ENCODE measurements around the gene SETD5. TPM values are rescaled to one million over a fixed set of nuclear protein-coding genes. Genes with fewer than 3 reads are reported as not detected.

SETD5 gene
- total and polyA plus RNA-seq, 4 donors = 23.7 to 178 (median 67.6) TPM

DNA sequence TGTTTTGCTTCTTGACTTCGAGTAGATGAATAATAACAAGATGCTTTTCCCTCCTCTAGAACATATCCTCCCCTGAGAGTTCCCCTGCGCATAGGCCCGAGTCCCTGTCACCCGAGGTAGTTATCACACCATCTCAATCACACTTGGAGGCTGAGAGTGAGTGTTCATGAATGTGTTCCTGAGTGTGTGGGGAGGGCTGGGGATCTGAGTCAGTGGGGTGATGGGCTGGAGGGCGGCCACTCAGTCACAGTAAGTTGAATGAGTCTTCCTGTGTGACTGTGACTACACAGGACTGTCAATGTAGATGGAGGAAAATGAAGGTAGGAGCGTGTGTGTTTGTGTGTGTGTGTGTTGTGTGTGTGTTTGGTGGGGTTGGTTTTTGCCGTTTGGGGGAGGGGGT is 71.0 kb downstream of the SETD5 start:
- peaks cover 37 to 73% (median 59%) of the 10 kb centered on the region in 4 donors for H3K36me3 ChIP-seq (ENCODE audit: control insufficient read depth in 4 of 4, insufficient read depth in 4 of 4, low read length in 4 of 4)
- H3K4me3 ChIP-seq = no peak overlapping the region
- H3K27me3 ChIP-seq (ENCODE audit: control insufficient read depth in 3 of 3, insufficient read depth in 3 of 3, low read length in 2 of 3) = no peaks in the 10 kb centered on the region
- DNase-seq = no peak
- H3K9me3 ChIP-seq (ENCODE audit: control insufficient read depth in 4 of 4, insufficient read depth in 3 of 4, low read length in 3 of 4) = no peaks in the 10 kb centered on the region
- ATAC-seq (ENCODE audit: insufficient read depth, low FRiP score) = no peak
- no peaks in the 10 kb centered on the region for H3K4me1 ChIP-seq (ENCODE audit: control insufficient read depth in 5 of 5, insufficient read depth in 5 of 5, low read length in 5 of 5)
- no peak overlapping the region for H3K27ac ChIP-seq (ENCODE audit: low read depth in 1 of 2, low read length in 1 of 2)
- no peak overlapping the region for H3K9ac ChIP-seq (ENCODE audit: insufficient read depth in 1 of 2, low read length in 2 of 2)
- TF ChIP-seq, protein P1, sequence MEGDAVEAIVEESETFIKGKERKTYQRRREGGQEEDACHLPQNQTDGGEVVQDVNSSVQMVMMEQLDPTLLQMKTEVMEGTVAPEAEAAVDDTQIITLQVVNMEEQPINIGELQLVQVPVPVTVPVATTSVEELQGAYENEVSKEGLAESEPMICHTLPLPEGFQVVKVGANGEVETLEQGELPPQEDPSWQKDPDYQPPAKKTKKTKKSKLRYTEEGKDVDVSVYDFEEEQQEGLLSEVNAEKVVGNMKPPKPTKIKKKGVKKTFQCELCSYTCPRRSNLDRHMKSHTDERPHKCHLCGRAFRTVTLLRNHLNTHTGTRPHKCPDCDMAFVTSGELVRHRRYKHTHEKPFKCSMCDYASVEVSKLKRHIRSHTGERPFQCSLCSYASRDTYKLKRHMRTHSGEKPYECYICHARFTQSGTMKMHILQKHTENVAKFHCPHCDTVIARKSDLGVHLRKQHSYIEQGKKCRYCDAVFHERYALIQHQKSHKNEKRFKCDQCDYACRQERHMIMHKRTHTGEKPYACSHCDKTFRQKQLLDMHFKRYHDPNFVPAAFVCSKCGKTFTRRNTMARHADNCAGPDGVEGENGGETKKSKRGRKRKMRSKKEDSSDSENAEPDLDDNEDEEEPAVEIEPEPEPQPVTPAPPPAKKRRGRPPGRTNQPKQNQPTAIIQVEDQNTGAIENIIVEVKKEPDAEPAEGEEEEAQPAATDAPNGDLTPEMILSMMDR (IDR thresholded peaks at IDR 0.05; ENCODE audit: control extremely low read depth, extremely low read depth) = no peak
- WGBS, 2 donors = 89 to 91% methylated on average over 7 of the region's 7 CpGs

DNA sequence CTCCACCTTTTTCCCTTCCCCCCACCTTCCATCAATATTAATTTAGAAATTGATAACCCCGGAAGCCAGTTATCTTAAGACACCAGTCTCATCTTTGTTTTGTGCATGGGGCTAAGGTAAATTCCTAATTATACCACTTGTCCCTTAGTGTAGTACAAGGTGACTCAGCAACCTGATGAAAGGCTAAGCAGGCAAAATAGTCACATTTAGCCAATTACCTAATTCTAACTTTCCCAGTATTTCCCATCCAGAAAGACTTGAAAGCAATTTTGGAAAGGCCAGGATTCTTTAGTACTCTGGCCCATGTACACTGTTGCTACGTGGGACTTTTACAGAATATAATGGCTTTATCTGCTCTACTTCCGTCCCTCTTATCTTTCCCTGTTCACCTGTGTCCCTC is 72.6 kb downstream of the SETD5 start:
- ATAC-seq (ENCODE audit: insufficient read depth, low FRiP score) (no peak), DNase-seq (no peak)
- H3K27ac ChIP-seq (ENCODE audit: low read depth in 1 of 2, low read length in 1 of 2) = no peak overlapping the region
- no peaks in the 10 kb centered on the region for H3K4me1 ChIP-seq (ENCODE audit: control insufficient read depth in 5 of 5, insufficient read depth in 5 of 5, low read length in 5 of 5)
- H3K36me3 ChIP-seq (ENCODE audit: control insufficient read depth in 4 of 4, insufficient read depth in 4 of 4, low read length in 4 of 4) = peaks cover 44 to 74% (median 64%) of the 10 kb centered on the region in 4 donors
- no peaks in the 10 kb centered on the region for H3K27me3 ChIP-seq (ENCODE audit: control insufficient read depth in 3 of 3, insufficient read depth in 3 of 3, low read length in 2 of 3)
- WGBS, 2 donors = 92 to 97% methylated on average over 3 of the region's 3 CpGs
- no peak overlapping the region for H3K4me3 ChIP-seq
- H3K9me3 ChIP-seq (ENCODE audit: control insufficient read depth in 4 of 4, insufficient read depth in 3 of 4, low read length in 3 of 4) = no peaks in the 10 kb centered on the region
- H3K9ac ChIP-seq (ENCODE audit: insufficient read depth in 1 of 2, low read length in 2 of 2) = no peak overlapping the region
- TF ChIP-seq, protein P1 (IDR thresholded peaks at IDR 0.05; ENCODE audit: control extremely low read depth, extremely low read depth) = no peak

DNA sequence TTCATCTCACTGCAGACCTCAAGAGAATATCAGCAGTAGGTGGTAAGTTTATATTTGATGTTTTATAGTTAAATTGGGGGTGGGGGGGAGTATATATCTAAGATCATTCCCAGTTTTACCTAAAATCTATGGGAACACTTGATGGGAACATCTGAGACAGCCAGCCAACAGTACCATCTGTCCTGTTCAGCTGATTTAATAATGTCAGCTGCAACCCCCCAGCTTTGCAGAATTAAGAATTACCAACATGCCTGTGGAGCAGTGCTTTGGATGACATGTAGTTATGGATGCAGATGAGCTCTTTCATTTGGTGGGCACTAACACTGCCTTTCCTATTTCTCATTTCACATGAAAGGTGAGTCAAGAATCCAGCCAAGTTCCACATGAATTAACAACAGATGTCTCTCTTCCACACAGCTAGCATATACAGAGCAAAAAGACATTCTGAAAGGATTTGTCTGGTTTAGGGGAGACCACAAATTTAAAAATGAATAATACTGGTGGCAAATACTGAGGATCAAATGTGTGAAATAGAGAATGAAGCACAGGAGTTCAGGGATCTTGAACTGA is 76.2 kb downstream of the SETD5 start:
- ATAC-seq (ENCODE audit: insufficient read depth, low FRiP score) (no peak), DNase-seq (no peak)
- Histone ChIP-seq H3K9me3 (ENCODE audit: control insufficient read depth in 4 of 4, insufficient read depth in 3 of 4, low read length in 3 of 4) (no peaks in the 10 kb centered on the region), H3K4me1 (ENCODE audit: control insufficient read depth in 5 of 5, insufficient read depth in 5 of 5, low read length in 5 of 5) (no peaks in the 10 kb centered on the region), H3K9ac (ENCODE audit: insufficient read depth in 1 of 2, low read length in 2 of 2) (no peak overlapping the region), H3K36me3 (ENCODE audit: control insufficient read depth in 4 of 4, insufficient read depth in 4 of 4, low read length in 4 of 4) (peaks cover 48 to 78% (median 69%) of the 10 kb centered on the region in 4 donors), H3K27ac (ENCODE audit: low read depth in 1 of 2, low read length in 1 of 2) (no peak overlapping the region), H3K4me3 (no peak overlapping the region), H3K27me3 (ENCODE audit: control insufficient read depth in 3 of 3, insufficient read depth in 3 of 3, low read length in 2 of 3) (no peaks in the 10 kb centered on the region)
- TF ChIP-seq, protein P1 (IDR thresholded peaks at IDR 0.05; ENCODE audit: control extremely low read depth, extremely low read depth) = no peak

DNA sequence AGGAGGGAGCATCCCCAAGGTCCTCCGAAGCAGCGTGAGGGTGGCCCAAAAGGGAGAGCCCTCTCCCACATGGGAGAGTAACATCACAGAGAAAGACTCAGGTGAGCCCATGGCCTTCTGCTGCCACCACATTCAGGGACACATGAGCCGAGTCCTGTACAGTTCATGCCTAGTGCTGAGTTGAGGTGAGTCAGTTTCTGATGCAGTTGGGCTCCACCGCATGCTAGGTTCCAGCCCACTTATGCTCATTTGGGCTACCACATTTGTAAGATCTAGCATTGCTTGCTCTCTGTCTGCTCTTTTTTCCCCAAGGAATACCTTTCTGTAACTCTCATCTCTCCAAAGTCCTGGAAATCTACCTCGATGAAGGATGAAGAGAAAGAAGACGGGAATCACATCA is 77.1 kb downstream of the SETD5 start:
- Histone ChIP-seq H3K4me3 (no peak overlapping the region), H3K9me3 (ENCODE audit: control insufficient read depth in 4 of 4, insufficient read depth in 3 of 4, low read length in 3 of 4) (no peaks in the 10 kb centered on the region), H3K27ac (ENCODE audit: low read depth in 1 of 2, low read length in 1 of 2) (no peak overlapping the region), H3K36me3 (ENCODE audit: control insufficient read depth in 4 of 4, insufficient read depth in 4 of 4, low read length in 4 of 4) (peaks cover 47 to 81% (median 68%) of the 10 kb centered on the region in 4 donors), H3K27me3 (ENCODE audit: control insufficient read depth in 3 of 3, insufficient read depth in 3 of 3, low read length in 2 of 3) (no peaks in the 10 kb centered on the region), H3K9ac (ENCODE audit: insufficient read depth in 1 of 2, low read length in 2 of 2) (no peak overlapping the region), H3K4me1 (ENCODE audit: control insufficient read depth in 5 of 5, insufficient read depth in 5 of 5, low read length in 5 of 5) (no peaks in the 10 kb centered on the region)
- no peak for DNase-seq
- WGBS, 2 donors = 96% methylated on average over 6 of the region's 6 CpGs
- ATAC-seq (ENCODE audit: insufficient read depth, low FRiP score) = no peak
- TF ChIP-seq, protein P1 (IDR thresholded peaks at IDR 0.05; ENCODE audit: control extremely low read depth, extremely low read depth) = no peak

Data from lung (tissue), 12 donors.